IPS-11a (cell line): ENCODE data around the gene ADCY3.

Source experiments
- H3K4me3 ChIP-seq: one replicate; pipeline ENCODE4 v1.5.1; 2013; ENCODE audit warnings: low read depth, low read length, control low read depth

Gene ADCY3

GRCh38 chr2:24877067-24877466 lies 43.0 kb downstream of the ADCY3 start:
- H3K4me3 ChIP-seq, result no peak overlapping the region

- H3K4me3 ChIP-seq, result no peak overlapping the region
Measured at GRCh38 chr2:24875901-24876300, 44.1 kb downstream of the ADCY3 start.

- H3K4me3 ChIP-seq, result no peak overlapping the region
Measured at GRCh38 chr2:24875272-24875671, 44.8 kb downstream of the ADCY3 start.

- H3K4me3 ChIP-seq, result no peak overlapping the region
Measured at GRCh38 chr2:24874035-24874434, 46.0 kb downstream of the ADCY3 start.

GRCh38 chr2:24873619-24874018 lies 46.4 kb downstream of the ADCY3 start:
- H3K4me3 ChIP-seq, result no peak overlapping the region

GRCh38 chr2:24872344-24873115 lies 47.5 kb downstream of the ADCY3 start:
- H3K4me3 ChIP-seq, result no peak overlapping the region

GRCh38 chr2:24871852-24872333 lies 48.1 kb downstream of the ADCY3 start:
- no peak overlapping the region for H3K4me3 ChIP-seq

- no peak overlapping the region for H3K4me3 ChIP-seq
Measured at GRCh38 chr2:24870891-24871705, 48.9 kb downstream of the ADCY3 start.

- H3K4me3 ChIP-seq, result no peak overlapping the region
Measured at GRCh38 chr2:24870440-24870839, 49.6 kb downstream of the ADCY3 start.

GRCh38 chr2:24866946-24867345 lies 53.1 kb downstream of the ADCY3 start:
- no peak overlapping the region for H3K4me3 ChIP-seq

GRCh38 chr2:24863641-24864040 lies 56.4 kb downstream of the ADCY3 start:
- no peak overlapping the region for H3K4me3 ChIP-seq

GRCh38 chr2:24861500-24861899 lies 58.5 kb downstream of the ADCY3 start:
- no peak overlapping the region for H3K4me3 ChIP-seq

GRCh38 chr2:24860631-24861030 lies 59.4 kb downstream of the ADCY3 start:
- no peak overlapping the region for H3K4me3 ChIP-seq

GRCh38 chr2:24859968-24860600 lies 60.0 kb downstream of the ADCY3 start:
- H3K4me3 ChIP-seq, result no peak overlapping the region

GRCh38 chr2:24858996-24859395 lies 61.0 kb downstream of the ADCY3 start:
- no peak overlapping the region for H3K4me3 ChIP-seq

- H3K4me3 ChIP-seq, result no peak overlapping the region
Measured at GRCh38 chr2:24857746-24858145, 62.3 kb downstream of the ADCY3 start.

GRCh38 chr2:24856791-24857211 lies 63.2 kb downstream of the ADCY3 start:
- H3K4me3 ChIP-seq, result no peak overlapping the region

- no peak overlapping the region for H3K4me3 ChIP-seq
Measured at GRCh38 chr2:24855726-24856125, 64.3 kb downstream of the ADCY3 start.

GRCh38 chr2:24855022-24855622 lies 64.9 kb downstream of the ADCY3 start:
- H3K4me3 ChIP-seq, result no peak overlapping the region

- H3K4me3 ChIP-seq, result no peak overlapping the region
Measured at GRCh38 chr2:24853996-24854395, 66.0 kb downstream of the ADCY3 start.

GRCh38 chr2:24853046-24853445 lies 67.0 kb downstream of the ADCY3 start:
- no peak overlapping the region for H3K4me3 ChIP-seq
